ENCODE data around the gene CREBRF.

The CREBRF gene

GRCh38 chr5:173180331-173180730 lies 124.2 kb downstream of the CREBRF start:
- H3K4me3 ChIP-seq (replicated peaks; ENCODE audit: insufficient read depth, low read length), result no peak overlapping the region
- no peak for DNase-seq (ENCODE audit: low read depth in 1 of 2, low spot score in 1 of 2)
- H3K27me3 ChIP-seq (ENCODE audit: insufficient read depth, poor library complexity, severe bottlenecking), result no peaks in the 10 kb centered on the region
- H3K27ac ChIP-seq (replicated peaks), result no peak overlapping the region
- no peak for TF ChIP-seq SPI1 (IDR thresholded peaks at IDR 0.05; ENCODE audit: borderline replicate concordance, low read depth)
- TF ChIP-seq, protein P1, sequence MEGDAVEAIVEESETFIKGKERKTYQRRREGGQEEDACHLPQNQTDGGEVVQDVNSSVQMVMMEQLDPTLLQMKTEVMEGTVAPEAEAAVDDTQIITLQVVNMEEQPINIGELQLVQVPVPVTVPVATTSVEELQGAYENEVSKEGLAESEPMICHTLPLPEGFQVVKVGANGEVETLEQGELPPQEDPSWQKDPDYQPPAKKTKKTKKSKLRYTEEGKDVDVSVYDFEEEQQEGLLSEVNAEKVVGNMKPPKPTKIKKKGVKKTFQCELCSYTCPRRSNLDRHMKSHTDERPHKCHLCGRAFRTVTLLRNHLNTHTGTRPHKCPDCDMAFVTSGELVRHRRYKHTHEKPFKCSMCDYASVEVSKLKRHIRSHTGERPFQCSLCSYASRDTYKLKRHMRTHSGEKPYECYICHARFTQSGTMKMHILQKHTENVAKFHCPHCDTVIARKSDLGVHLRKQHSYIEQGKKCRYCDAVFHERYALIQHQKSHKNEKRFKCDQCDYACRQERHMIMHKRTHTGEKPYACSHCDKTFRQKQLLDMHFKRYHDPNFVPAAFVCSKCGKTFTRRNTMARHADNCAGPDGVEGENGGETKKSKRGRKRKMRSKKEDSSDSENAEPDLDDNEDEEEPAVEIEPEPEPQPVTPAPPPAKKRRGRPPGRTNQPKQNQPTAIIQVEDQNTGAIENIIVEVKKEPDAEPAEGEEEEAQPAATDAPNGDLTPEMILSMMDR (IDR thresholded peaks at IDR 0.05; ENCODE audit: insufficient read depth, low read length), result no peak
- no peak for TF ChIP-seq REST (IDR thresholded peaks at IDR 0.05; ENCODE audit: insufficient replicate concordance, low read depth)
- no peak for TF ChIP-seq GABPA (IDR thresholded peaks at IDR 0.05; ENCODE audit: low read depth)
- no peak for TF ChIP-seq POLR2AphosphoS5 (IDR thresholded peaks at IDR 0.05; ENCODE audit: low read depth)

DNA sequence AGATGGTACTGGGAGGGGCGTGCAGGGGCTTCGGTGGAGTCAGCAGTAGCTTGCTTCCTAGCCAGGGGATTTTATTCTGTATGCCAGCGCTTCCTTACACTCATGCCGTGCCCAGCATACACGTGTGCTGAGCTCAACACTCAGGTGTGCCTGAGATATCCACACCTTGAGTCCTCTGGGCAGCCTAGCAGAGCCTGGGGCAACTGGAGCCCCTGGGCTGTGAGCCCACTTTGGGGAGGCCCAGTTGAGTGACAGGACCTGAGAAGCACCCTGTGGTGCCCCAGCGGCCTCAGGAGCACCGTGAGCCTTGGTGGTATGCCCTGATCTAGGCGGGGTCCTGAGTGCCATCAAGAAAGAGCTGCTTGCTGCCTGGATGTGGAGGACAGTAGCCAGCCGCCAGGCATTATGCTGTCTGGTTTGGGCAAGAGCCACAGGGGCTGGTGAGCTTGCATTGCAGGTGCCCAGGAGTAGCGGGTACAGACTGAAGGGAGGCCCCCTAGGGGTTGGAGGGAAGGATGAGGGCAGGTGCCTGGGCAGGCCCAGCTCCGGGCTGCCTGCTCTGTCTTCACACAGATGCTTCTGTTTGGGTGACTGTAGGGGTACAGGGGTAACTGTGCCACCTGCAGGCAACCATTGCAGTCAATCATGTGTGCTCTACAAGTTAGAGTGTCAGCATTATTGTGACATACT lies 131.0 kb downstream of the CREBRF start:
- TF ChIP-seq, protein P1 (IDR thresholded peaks at IDR 0.05; ENCODE audit: insufficient read depth, low read length), result no peak
- no peak for TF ChIP-seq SPI1 (IDR thresholded peaks at IDR 0.05; ENCODE audit: borderline replicate concordance, low read depth)
- no peak for TF ChIP-seq POLR2AphosphoS5 (IDR thresholded peaks at IDR 0.05; ENCODE audit: low read depth)
- TF ChIP-seq REST (IDR thresholded peaks at IDR 0.05; ENCODE audit: insufficient replicate concordance, low read depth), result no peak
- no peak for TF ChIP-seq GABPA (IDR thresholded peaks at IDR 0.05; ENCODE audit: low read depth)

GRCh38 chr5:173188280-173188679 lies 132.1 kb downstream of the CREBRF start:
- TF ChIP-seq, protein P1 (IDR thresholded peaks at IDR 0.05; ENCODE audit: insufficient read depth, low read length), result no peak
- no peak for TF ChIP-seq POLR2AphosphoS5 (IDR thresholded peaks at IDR 0.05; ENCODE audit: low read depth)
- TF ChIP-seq GABPA (IDR thresholded peaks at IDR 0.05; ENCODE audit: low read depth), result no peak
- TF ChIP-seq REST (IDR thresholded peaks at IDR 0.05; ENCODE audit: insufficient replicate concordance, low read depth), result no peak
- TF ChIP-seq SPI1 (IDR thresholded peaks at IDR 0.05; ENCODE audit: borderline replicate concordance, low read depth), result no peak
- no peak for DNase-seq (ENCODE audit: low read depth in 1 of 2, low spot score in 1 of 2)
- Histone ChIP-seq H3K27me3 (ENCODE audit: insufficient read depth, poor library complexity, severe bottlenecking) (no peaks in the 10 kb centered on the region), H3K27ac (replicated peaks) (no peak overlapping the region), H3K4me3 (replicated peaks; ENCODE audit: insufficient read depth, low read length) (no peak overlapping the region)

More for the DNA sequence above, 131.0 kb downstream of the CREBRF start:
- Histone ChIP-seq H3K27ac (replicated peaks) (no peak overlapping the region), H3K4me3 (replicated peaks; ENCODE audit: insufficient read depth, low read length) (no peak overlapping the region), H3K27me3 (ENCODE audit: insufficient read depth, poor library complexity, severe bottlenecking) (no peaks in the 10 kb centered on the region)
- DNase-seq (ENCODE audit: low read depth in 1 of 2, low spot score in 1 of 2), result peak in 1 of 2 experiments; percentile 2

All from HL-60 (cell line).